ENCODE data around the gene LYRM1.
"Not testable (repeated sequence)": the region's sequence is repeated elsewhere in the genome, so short reads cannot be mapped to it uniquely, and the experiment has no call there.

The LYRM1 gene

GRCh38 chr16:20859699-20860098 lies 40.9 kb upstream of the LYRM1 start:
- Histone ChIP-seq H2AFZ (ENCODE audit: insufficient read depth, low read length, poor library complexity) (no peak overlapping the region), H3K79me1 (ENCODE audit: low read length) (no peaks in the 10 kb centered on the region), H3K27ac (ENCODE audit: low read depth, low read length) (no peak overlapping the region), H3K9me3 (ENCODE audit: insufficient read depth, low read depth, low read length) (no peaks in the 10 kb centered on the region), H3K4me1 (ENCODE audit: control insufficient read depth in 1 of 2, insufficient read depth in 2 of 2, low read length in 2 of 2) (no peaks in the 10 kb centered on the region), H3K4me2 (ENCODE audit: low read length) (no peak overlapping the region), H3K79me2 (ENCODE audit: control insufficient read depth, insufficient read depth, low read length, poor library complexity) (no peaks in the 10 kb centered on the region), H3K14ac (ENCODE audit: low read length) (no peak overlapping the region), H3K23ac (ENCODE audit: low read length) (no peak overlapping the region), H2BK12ac (ENCODE audit: low read length) (no peak overlapping the region), H4K12ac (ENCODE audit: low read depth, low read length) (no peak overlapping the region), H4K91ac (ENCODE audit: low read depth, low read length) (no peak overlapping the region), H3K4me3 (ENCODE audit: low read depth, low read length) (no peak overlapping the region), H4K8ac (ENCODE audit: low read depth, low read length) (no peak overlapping the region), H2AK5ac (ENCODE audit: low read length) (no peak overlapping the region), H3K4ac (ENCODE audit: low read depth, low read length) (no peak overlapping the region), H3K9ac (ENCODE audit: low read length) (no peak overlapping the region), H3K27me3 (ENCODE audit: insufficient read depth, low read length) (no peaks in the 10 kb centered on the region), H3K36me3 (ENCODE audit: control insufficient read depth in 1 of 2, insufficient read depth in 2 of 2, low read length in 2 of 2) (peaks cover 14 to 15% of the 10 kb centered on the region in 2 experiments), H2BK120ac (ENCODE audit: insufficient read depth, low read length, poor library complexity) (no peak overlapping the region), H2BK5ac (ENCODE audit: low read depth, low read length, poor library complexity) (no peak overlapping the region), H3K18ac (ENCODE audit: low read length) (no peak overlapping the region)
- DNase-seq: no peak
- WGBS (ENCODE audit: extremely low coverage, insufficient coverage, insufficient read length): no CpG with 5 or more reads among the region's 4 CpGs

- WGBS (ENCODE audit: extremely low coverage, insufficient coverage, insufficient read length): no CpG with 5 or more reads among the region's 4 CpGs
- Histone ChIP-seq H4K12ac (ENCODE audit: low read depth, low read length) (no peak overlapping the region), H3K79me2 (ENCODE audit: control insufficient read depth, insufficient read depth, low read length, poor library complexity) (no peaks in the 10 kb centered on the region)
Measured at GRCh38 chr16:20860361-20860760, 40.2 kb upstream of the LYRM1 start.

GRCh38 chr16:20860995-20861394 lies 39.6 kb upstream of the LYRM1 start:
- not testable (repeated sequence) for H3K27ac ChIP-seq (ENCODE audit: low read depth, low read length); H2AFZ ChIP-seq (ENCODE audit: insufficient read depth, low read length, poor library complexity); H4K8ac ChIP-seq (ENCODE audit: low read depth, low read length); H2BK5ac ChIP-seq (ENCODE audit: low read depth, low read length, poor library complexity); H3K4me1 ChIP-seq (ENCODE audit: control insufficient read depth in 1 of 2, insufficient read depth in 2 of 2, low read length in 2 of 2); H4K91ac ChIP-seq (ENCODE audit: low read depth, low read length); H3K79me2 ChIP-seq (ENCODE audit: control insufficient read depth, insufficient read depth, low read length, poor library complexity); H3K79me1 ChIP-seq (ENCODE audit: low read length); DNase-seq; H2BK120ac ChIP-seq (ENCODE audit: insufficient read depth, low read length, poor library complexity); H3K27me3 ChIP-seq (ENCODE audit: insufficient read depth, low read length); H3K14ac ChIP-seq (ENCODE audit: low read length); H3K23ac ChIP-seq (ENCODE audit: low read length); H4K12ac ChIP-seq (ENCODE audit: low read depth, low read length); H2AK5ac ChIP-seq (ENCODE audit: low read length); H3K9me3 ChIP-seq (ENCODE audit: insufficient read depth, low read depth, low read length); H3K9ac ChIP-seq (ENCODE audit: low read length); H3K4me2 ChIP-seq (ENCODE audit: low read length); H2BK12ac ChIP-seq (ENCODE audit: low read length); H3K18ac ChIP-seq (ENCODE audit: low read length); H3K4me3 ChIP-seq (ENCODE audit: low read depth, low read length); H3K4ac ChIP-seq (ENCODE audit: low read depth, low read length)
- H3K36me3 ChIP-seq (ENCODE audit: control insufficient read depth in 1 of 2, insufficient read depth in 2 of 2, low read length in 2 of 2): peaks cover 14 to 15% of the 10 kb centered on the region in 2 experiments
- WGBS (ENCODE audit: extremely low coverage, insufficient coverage, insufficient read length): no CpG with 5 or more reads among the region's 4 CpGs

More at GRCh38 chr16:20860361-20860760, 40.2 kb upstream of the LYRM1 start:
- H2BK120ac ChIP-seq (ENCODE audit: insufficient read depth, low read length, poor library complexity): no peak overlapping the region
- H3K36me3 ChIP-seq (ENCODE audit: control insufficient read depth in 1 of 2, insufficient read depth in 2 of 2, low read length in 2 of 2): peaks cover 14 to 15% of the 10 kb centered on the region in 2 experiments
- no peak overlapping the region for H3K18ac ChIP-seq (ENCODE audit: low read length)
- H3K23ac ChIP-seq (ENCODE audit: low read length): no peak overlapping the region
- no peak overlapping the region for H4K8ac ChIP-seq (ENCODE audit: low read depth, low read length)
- no peak overlapping the region for H3K4me3 ChIP-seq (ENCODE audit: low read depth, low read length)
- no peak overlapping the region for H4K91ac ChIP-seq (ENCODE audit: low read depth, low read length)
- H2AK5ac ChIP-seq (ENCODE audit: low read length): no peak overlapping the region
- no peaks in the 10 kb centered on the region for H3K9me3 ChIP-seq (ENCODE audit: insufficient read depth, low read depth, low read length)
- no peak overlapping the region for H3K9ac ChIP-seq (ENCODE audit: low read length)
- no peak for DNase-seq
- H2AFZ ChIP-seq (ENCODE audit: insufficient read depth, low read length, poor library complexity): no peak overlapping the region
- H3K27ac ChIP-seq (ENCODE audit: low read depth, low read length): no peak overlapping the region
- H3K4ac ChIP-seq (ENCODE audit: low read depth, low read length): no peak overlapping the region
- H3K14ac ChIP-seq (ENCODE audit: low read length): no peak overlapping the region
- peaks cover under 1% of the 10 kb centered on the region for H3K79me1 ChIP-seq (ENCODE audit: low read length)
- no peak overlapping the region for H2BK12ac ChIP-seq (ENCODE audit: low read length)
- no peak overlapping the region for H2BK5ac ChIP-seq (ENCODE audit: low read depth, low read length, poor library complexity)
- H3K27me3 ChIP-seq (ENCODE audit: insufficient read depth, low read length): no peaks in the 10 kb centered on the region
- peaks cover 0 to under 1% of the 10 kb centered on the region in 2 experiments for H3K4me1 ChIP-seq (ENCODE audit: control insufficient read depth in 1 of 2, insufficient read depth in 2 of 2, low read length in 2 of 2)
- no peak overlapping the region for H3K4me2 ChIP-seq (ENCODE audit: low read length)

DNA sequence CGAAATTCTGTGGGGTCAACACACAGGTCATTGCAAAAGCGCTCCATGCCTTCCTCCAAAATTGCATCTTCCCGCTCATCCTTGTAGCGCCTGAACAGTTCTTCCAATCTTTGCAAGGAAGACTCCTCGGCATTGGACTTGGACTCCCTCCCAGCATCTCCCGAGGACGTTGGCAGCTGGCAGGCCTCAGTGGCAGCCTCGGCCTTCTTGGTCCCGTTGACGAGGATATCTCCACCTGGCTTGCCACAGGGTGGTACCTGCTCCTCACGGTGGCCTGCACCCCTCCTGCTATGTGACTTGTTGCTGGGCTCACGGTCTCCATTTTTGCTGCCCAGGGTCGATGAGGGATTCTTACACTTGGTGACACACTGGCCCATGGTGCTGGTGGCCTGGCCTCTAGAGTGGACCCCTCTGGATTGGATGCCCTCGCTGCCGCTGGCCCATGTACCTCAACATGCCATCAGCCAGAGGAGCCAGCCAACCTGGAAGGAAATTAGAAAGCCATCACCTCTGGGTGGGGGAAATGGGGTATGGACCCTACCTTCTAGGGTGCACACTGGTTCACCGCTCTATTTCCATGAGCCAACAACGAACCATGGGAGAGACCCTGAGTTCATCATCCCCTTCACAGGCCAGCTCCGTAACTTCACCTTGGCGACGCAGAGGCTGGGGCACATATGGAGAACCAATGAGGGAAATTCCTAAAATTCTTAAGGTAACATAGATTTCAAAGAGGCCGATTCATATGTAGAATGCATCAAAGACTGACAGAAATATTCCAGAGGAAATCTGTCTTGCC lies 38.2 kb upstream of the LYRM1 start:
- Histone ChIP-seq H4K8ac (ENCODE audit: low read depth, low read length) (no peak overlapping the region), H3K23ac (ENCODE audit: low read length) (no peak overlapping the region), H3K27ac (ENCODE audit: low read depth, low read length) (no peak overlapping the region), H3K27me3 (ENCODE audit: insufficient read depth, low read length) (no peaks in the 10 kb centered on the region), H3K79me1 (ENCODE audit: low read length) (peaks cover 2% of the 10 kb centered on the region), H3K14ac (ENCODE audit: low read length) (no peak overlapping the region), H4K12ac (ENCODE audit: low read depth, low read length) (no peak overlapping the region), H3K4ac (ENCODE audit: low read depth, low read length) (no peak overlapping the region), H3K9me3 (ENCODE audit: insufficient read depth, low read depth, low read length) (no peaks in the 10 kb centered on the region), H3K36me3 (ENCODE audit: control insufficient read depth in 1 of 2, insufficient read depth in 2 of 2, low read length in 2 of 2) (peaks cover 13 to 14% of the 10 kb centered on the region in 2 experiments), H2BK12ac (ENCODE audit: low read length) (no peak overlapping the region), H2BK120ac (ENCODE audit: insufficient read depth, low read length, poor library complexity) (no peak overlapping the region), H3K4me2 (ENCODE audit: low read length) (no peak overlapping the region), H3K4me3 (ENCODE audit: low read depth, low read length) (no peak overlapping the region), H3K18ac (ENCODE audit: low read length) (peak overlapping the region; percentile 38), H3K9ac (ENCODE audit: low read length) (no peak overlapping the region), H2AFZ (ENCODE audit: insufficient read depth, low read length, poor library complexity) (no peak overlapping the region), H2AK5ac (ENCODE audit: low read length) (no peak overlapping the region), H3K4me1 (ENCODE audit: control insufficient read depth in 1 of 2, insufficient read depth in 2 of 2, low read length in 2 of 2) (peaks cover 5 to 6% of the 10 kb centered on the region in 2 experiments), H2BK5ac (ENCODE audit: low read depth, low read length, poor library complexity) (no peak overlapping the region), H4K91ac (ENCODE audit: low read depth, low read length) (no peak overlapping the region), H3K79me2 (ENCODE audit: control insufficient read depth, insufficient read depth, low read length, poor library complexity) (no peaks in the 10 kb centered on the region)
- no peak for DNase-seq
- WGBS (ENCODE audit: extremely low coverage, insufficient coverage, insufficient read length): no CpG with 5 or more reads among the region's 21 CpGs
